ENCODE measurements around the gene FAM135A. TPM values are rescaled to one million over a fixed set of nuclear protein-coding genes. Genes with fewer than 3 reads are reported as not detected.

FAM135A gene
- total and polyA plus RNA-seq, 2 experiments from 2014 or later: 35.2 to 68.7 TPM

DNA sequence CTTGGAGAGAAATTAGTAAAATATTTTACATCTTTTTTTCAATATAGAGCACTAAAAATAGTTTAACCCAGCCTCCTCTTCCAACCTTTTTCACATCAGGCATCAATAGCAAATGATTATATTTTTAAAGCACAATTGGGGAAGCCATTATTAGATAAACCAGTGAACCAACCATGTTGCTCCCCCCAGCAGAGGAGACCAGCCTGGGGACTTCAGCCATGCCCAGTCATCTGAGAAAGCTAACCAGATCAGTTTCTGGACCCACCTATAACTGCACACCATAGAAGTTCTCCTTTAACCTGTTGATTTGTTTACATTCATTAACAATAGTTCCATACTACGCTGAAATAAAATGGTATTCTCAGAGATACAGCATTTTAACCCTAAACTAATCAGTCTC is 139.7 kb downstream of the FAM135A start (continued):
- TF ChIP-seq, protein P1, sequence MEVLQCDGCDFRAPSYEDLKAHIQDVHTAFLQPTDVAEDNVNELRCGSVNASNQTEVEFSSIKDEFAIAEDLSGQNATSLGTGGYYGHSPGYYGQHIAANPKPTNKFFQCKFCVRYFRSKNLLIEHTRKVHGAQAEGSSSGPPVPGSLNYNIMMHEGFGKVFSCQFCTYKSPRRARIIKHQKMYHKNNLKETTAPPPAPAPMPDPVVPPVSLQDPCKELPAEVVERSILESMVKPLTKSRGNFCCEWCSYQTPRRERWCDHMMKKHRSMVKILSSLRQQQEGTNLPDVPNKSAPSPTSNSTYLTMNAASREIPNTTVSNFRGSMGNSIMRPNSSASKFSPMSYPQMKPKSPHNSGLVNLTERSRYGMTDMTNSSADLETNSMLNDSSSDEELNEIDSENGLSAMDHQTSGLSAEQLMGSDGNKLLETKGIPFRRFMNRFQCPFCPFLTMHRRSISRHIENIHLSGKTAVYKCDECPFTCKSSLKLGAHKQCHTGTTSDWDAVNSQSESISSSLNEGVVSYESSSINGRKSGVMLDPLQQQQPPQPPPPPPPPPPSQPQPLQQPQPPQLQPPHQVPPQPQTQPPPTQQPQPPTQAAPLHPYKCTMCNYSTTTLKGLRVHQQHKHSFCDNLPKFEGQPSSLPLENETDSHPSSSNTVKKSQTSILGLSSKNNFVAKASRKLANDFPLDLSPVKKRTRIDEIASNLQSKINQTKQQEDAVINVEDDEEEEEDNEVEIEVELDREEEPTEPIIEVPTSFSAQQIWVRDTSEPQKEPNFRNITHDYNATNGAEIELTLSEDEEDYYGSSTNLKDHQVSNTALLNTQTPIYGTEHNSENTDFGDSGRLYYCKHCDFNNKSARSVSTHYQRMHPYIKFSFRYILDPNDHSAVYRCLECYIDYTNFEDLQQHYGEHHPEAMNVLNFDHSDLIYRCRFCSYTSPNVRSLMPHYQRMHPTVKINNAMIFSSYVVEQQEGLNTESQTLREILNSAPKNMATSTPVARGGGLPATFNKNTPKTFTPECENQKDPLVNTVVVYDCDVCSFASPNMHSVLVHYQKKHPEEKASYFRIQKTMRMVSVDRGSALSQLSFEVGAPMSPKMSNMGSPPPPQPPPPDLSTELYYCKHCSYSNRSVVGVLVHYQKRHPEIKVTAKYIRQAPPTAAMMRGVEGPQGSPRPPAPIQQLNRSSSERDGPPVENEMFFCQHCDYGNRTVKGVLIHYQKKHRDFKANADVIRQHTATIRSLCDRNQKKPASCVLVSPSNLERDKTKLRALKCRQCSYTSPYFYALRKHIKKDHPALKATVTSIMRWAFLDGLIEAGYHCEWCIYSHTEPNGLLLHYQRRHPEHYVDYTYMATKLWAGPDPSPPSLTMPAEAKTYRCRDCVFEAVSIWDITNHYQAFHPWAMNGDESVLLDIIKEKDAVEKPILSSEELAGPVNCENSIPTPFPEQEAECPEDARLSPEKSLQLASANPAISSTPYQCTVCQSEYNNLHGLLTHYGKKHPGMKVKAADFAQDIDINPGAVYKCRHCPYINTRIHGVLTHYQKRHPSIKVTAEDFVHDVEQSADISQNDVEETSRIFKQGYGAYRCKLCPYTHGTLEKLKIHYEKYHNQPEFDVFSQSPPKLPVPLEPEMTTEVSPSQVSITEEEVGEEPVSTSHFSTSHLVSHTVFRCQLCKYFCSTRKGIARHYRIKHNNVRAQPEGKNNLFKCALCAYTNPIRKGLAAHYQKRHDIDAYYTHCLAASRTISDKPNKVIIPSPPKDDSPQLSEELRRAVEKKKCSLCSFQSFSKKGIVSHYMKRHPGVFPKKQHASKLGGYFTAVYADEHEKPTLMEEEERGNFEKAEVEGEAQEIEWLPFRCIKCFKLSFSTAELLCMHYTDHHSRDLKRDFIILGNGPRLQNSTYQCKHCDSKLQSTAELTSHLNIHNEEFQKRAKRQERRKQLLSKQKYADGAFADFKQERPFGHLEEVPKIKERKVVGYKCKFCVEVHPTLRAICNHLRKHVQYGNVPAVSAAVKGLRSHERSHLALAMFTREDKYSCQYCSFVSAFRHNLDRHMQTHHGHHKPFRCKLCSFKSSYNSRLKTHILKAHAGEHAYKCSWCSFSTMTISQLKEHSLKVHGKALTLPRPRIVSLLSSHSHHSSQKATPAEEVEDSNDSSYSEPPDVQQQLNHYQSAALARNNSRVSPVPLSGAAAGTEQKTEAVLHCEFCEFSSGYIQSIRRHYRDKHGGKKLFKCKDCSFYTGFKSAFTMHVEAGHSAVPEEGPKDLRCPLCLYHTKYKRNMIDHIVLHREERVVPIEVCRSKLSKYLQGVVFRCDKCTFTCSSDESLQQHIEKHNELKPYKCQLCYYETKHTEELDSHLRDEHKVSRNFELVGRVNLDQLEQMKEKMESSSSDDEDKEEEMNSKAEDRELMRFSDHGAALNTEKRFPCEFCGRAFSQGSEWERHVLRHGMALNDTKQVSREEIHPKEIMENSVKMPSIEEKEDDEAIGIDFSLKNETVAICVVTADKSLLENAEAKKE (CRISPR knock-in tag; IDR thresholded peaks at IDR 0.05): no peak
- TF ChIP-seq, protein P2, sequence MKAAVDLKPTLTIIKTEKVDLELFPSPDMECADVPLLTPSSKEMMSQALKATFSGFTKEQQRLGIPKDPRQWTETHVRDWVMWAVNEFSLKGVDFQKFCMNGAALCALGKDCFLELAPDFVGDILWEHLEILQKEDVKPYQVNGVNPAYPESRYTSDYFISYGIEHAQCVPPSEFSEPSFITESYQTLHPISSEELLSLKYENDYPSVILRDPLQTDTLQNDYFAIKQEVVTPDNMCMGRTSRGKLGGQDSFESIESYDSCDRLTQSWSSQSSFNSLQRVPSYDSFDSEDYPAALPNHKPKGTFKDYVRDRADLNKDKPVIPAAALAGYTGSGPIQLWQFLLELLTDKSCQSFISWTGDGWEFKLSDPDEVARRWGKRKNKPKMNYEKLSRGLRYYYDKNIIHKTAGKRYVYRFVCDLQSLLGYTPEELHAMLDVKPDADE (IDR thresholded peaks at IDR 0.05): no peak
- no peak for TF ChIP-seq POLR2AphosphoS5 (IDR thresholded peaks at IDR 0.05; ENCODE audit: low read depth)
- TF ChIP-seq NANOG (IDR thresholded peaks at IDR 0.05; ENCODE audit: borderline replicate concordance): no peak
- TF ChIP-seq, protein P3, sequence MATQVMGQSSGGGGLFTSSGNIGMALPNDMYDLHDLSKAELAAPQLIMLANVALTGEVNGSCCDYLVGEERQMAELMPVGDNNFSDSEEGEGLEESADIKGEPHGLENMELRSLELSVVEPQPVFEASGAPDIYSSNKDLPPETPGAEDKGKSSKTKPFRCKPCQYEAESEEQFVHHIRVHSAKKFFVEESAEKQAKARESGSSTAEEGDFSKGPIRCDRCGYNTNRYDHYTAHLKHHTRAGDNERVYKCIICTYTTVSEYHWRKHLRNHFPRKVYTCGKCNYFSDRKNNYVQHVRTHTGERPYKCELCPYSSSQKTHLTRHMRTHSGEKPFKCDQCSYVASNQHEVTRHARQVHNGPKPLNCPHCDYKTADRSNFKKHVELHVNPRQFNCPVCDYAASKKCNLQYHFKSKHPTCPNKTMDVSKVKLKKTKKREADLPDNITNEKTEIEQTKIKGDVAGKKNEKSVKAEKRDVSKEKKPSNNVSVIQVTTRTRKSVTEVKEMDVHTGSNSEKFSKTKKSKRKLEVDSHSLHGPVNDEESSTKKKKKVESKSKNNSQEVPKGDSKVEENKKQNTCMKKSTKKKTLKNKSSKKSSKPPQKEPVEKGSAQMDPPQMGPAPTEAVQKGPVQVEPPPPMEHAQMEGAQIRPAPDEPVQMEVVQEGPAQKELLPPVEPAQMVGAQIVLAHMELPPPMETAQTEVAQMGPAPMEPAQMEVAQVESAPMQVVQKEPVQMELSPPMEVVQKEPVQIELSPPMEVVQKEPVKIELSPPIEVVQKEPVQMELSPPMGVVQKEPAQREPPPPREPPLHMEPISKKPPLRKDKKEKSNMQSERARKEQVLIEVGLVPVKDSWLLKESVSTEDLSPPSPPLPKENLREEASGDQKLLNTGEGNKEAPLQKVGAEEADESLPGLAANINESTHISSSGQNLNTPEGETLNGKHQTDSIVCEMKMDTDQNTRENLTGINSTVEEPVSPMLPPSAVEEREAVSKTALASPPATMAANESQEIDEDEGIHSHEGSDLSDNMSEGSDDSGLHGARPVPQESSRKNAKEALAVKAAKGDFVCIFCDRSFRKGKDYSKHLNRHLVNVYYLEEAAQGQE (IDR thresholded peaks at IDR 0.05; ENCODE audit: unreplicated experiment): no peak
- TF ChIP-seq JUNB (IDR thresholded peaks at IDR 0.05; ENCODE audit: unreplicated experiment): no peak
- TF ChIP-seq CREB1 (CRISPR knock-in tag; IDR thresholded peaks at IDR 0.05; ENCODE audit: low read depth): no peak
